SKM-1 treated with dmso at 0.1 percent for 144 hours (cell line): ENCODE data around the gene PLEKHA6.

Source experiments
- DNase-seq: peaks from one replicate; lab custom pipeline; 2025; ENCODE audit not compliant: unreplicated experiment; lab: John Stamatoyannopoulos, UW

Gene PLEKHA6

GRCh38 chr1:204359474-204360255 is at the start of gene PLEKHA6:
PLEKHA6 (minus strand) TSS chr1:204359929; CDS start chr1:204273727, 86,202 bp downstream.
- DNase-seq = no peak

- peak; percentile 25 for DNase-seq
Measured at GRCh38 chr1:204409123-204409522, 49.4 kb upstream of the PLEKHA6 start.

- no peak for DNase-seq
Measured at GRCh38 chr1:204408602-204409001, 48.9 kb upstream of the PLEKHA6 start.

GRCh38 chr1:204408074-204408507 is 48.4 kb upstream of the PLEKHA6 start:
- DNase-seq = no peak

GRCh38 chr1:204407295-204407971 is 47.7 kb upstream of the PLEKHA6 start:
- DNase-seq = no peak

GRCh38 chr1:204406621-204407020 is 46.9 kb upstream of the PLEKHA6 start:
- no peak for DNase-seq

- DNase-seq = no peak
Measured at GRCh38 chr1:204405988-204406387, 46.3 kb upstream of the PLEKHA6 start.

GRCh38 chr1:204404629-204405028 is 44.9 kb upstream of the PLEKHA6 start:
- no peak for DNase-seq

GRCh38 chr1:204402391-204402790 is 42.7 kb upstream of the PLEKHA6 start:
- DNase-seq = no peak

GRCh38 chr1:204401730-204402129 is 42.0 kb upstream of the PLEKHA6 start:
- no peak for DNase-seq

GRCh38 chr1:204400882-204401510 is 41.3 kb upstream of the PLEKHA6 start:
- no peak for DNase-seq

- DNase-seq = peak; percentile 85
Measured at GRCh38 chr1:204398197-204399125, 38.7 kb upstream of the PLEKHA6 start.

GRCh38 chr1:204396015-204396583 is 36.4 kb upstream of the PLEKHA6 start:
- DNase-seq = no peak

- no peak for DNase-seq
Measured at GRCh38 chr1:204391629-204392028, 31.9 kb upstream of the PLEKHA6 start.

GRCh38 chr1:204390751-204391466 is 31.2 kb upstream of the PLEKHA6 start:
- DNase-seq = no peak

- DNase-seq = no peak
Measured at GRCh38 chr1:204385727-204386126, 26.0 kb upstream of the PLEKHA6 start.

GRCh38 chr1:204384636-204385352 is 25.1 kb upstream of the PLEKHA6 start:
- DNase-seq = no peak

- no peak for DNase-seq
Measured at GRCh38 chr1:204383163-204383904, 23.6 kb upstream of the PLEKHA6 start.

- DNase-seq = no peak
Measured at GRCh38 chr1:204382714-204383083, 23.0 kb upstream of the PLEKHA6 start.
